Measurements from ENCODE around the gene RPTOR. TPM values are rescaled to one million over a fixed set of nuclear protein-coding genes. Genes with fewer than 3 reads are reported as not detected.

The RPTOR gene
- total RNA-seq, 1 experiment from 2014 or later: 25.1 TPM

GRCh38 chr17:80729016-80729415 is 184.4 kb downstream of the RPTOR start:
- no peaks in the 10 kb centered on the region for H3K4me1 ChIP-seq (ENCODE audit: insufficient read depth, low read length)
- Mint-ChIP-seq H3K27ac (no peak overlapping the region), H3K27me3 (ENCODE audit: low read depth) (no peaks in the 10 kb centered on the region), H3K4me1 (peaks cover 10 to 24% of the 10 kb centered on the region in 2 experiments), H3K9me3 (no peaks in the 10 kb centered on the region), H3K36me3 (ENCODE audit: insufficient read depth in 1 of 3, low read depth in 3 of 3) (peaks cover 1 to 7% (median 7%) of the 10 kb centered on the region in 3 experiments; a peak in 6 of 7 replicates), H3K4me3 (no peak overlapping the region)
- H2BK12ac ChIP-seq (ENCODE audit: insufficient read length, low read depth, low read length): no peak overlapping the region
- no peak overlapping the region for H3T11ph ChIP-seq (ENCODE audit: low read length)
- no peak overlapping the region for H2AFZ ChIP-seq (ENCODE audit: low read length)
- no peak overlapping the region for H2BK120ac ChIP-seq (ENCODE audit: low read depth, low read length, poor library complexity, severe bottlenecking)
- no CpG with 5 or more reads among the region's 7 CpGs for WGBS (ENCODE audit: extremely low coverage, insufficient read length, low lambda C conversion rate)
- H4K5ac ChIP-seq (ENCODE audit: insufficient read length, low read depth, low read length): no peak overlapping the region
- H3K23me2 ChIP-seq (ENCODE audit: insufficient read length, low read depth, low read length, poor library complexity, severe bottlenecking): no peaks in the 10 kb centered on the region
- no peak overlapping the region for H3K23ac ChIP-seq (ENCODE audit: insufficient read length, low read depth, low read length)
- no peak overlapping the region for H4K8ac ChIP-seq (replicated peaks; ENCODE audit: insufficient read length, low read depth, low read length)
- no peaks in the 10 kb centered on the region for H3K27me3 ChIP-seq (ENCODE audit: insufficient read depth, low read length)
- H3K4ac ChIP-seq (ENCODE audit: low read depth, low read length): no peak overlapping the region
- no peak overlapping the region for H2BK20ac ChIP-seq (ENCODE audit: low read depth, low read length, poor library complexity, severe bottlenecking)
- H3K56ac ChIP-seq (ENCODE audit: insufficient read length, low read depth, low read length): no peak overlapping the region
- no peak for DNase-seq
- no peaks in the 10 kb centered on the region for H3K79me2 ChIP-seq (ENCODE audit: insufficient read depth, low read length)
- H2BK15ac ChIP-seq (ENCODE audit: low read depth, low read length): no peak overlapping the region
- H2BK5ac ChIP-seq (ENCODE audit: insufficient read length, low read length): no peak overlapping the region
- no peak for TF ChIP-seq CTCF (conservative IDR thresholded peaks at IDR 0.05)
- H4K91ac ChIP-seq (ENCODE audit: insufficient read length, low read depth, low read length): no peak overlapping the region
- no peak overlapping the region for H3K9ac ChIP-seq (ENCODE audit: extremely low read depth, insufficient read length, low read length)
- H3K4me2 ChIP-seq (ENCODE audit: insufficient read depth, insufficient read length, low read length): no peak overlapping the region
- no peaks in the 10 kb centered on the region for H3K79me1 ChIP-seq (ENCODE audit: insufficient read depth, low read depth, low read length, poor library complexity, severe bottlenecking)
- no peak overlapping the region for H3K18ac ChIP-seq (ENCODE audit: insufficient read length, low read depth, low read length)
- H3K9me3 ChIP-seq (ENCODE audit: control insufficient read depth, low read depth, low read length): no peaks in the 10 kb centered on the region
- no peak overlapping the region for H3K14ac ChIP-seq (ENCODE audit: insufficient read depth, low read length)
- H4K20me1 ChIP-seq (ENCODE audit: control insufficient read depth, insufficient read depth, insufficient read length): no peaks in the 10 kb centered on the region
- no peak overlapping the region for H3K27ac ChIP-seq (ENCODE audit: insufficient read length, low read depth, low read length)
- H2AK5ac ChIP-seq (ENCODE audit: insufficient read length, low read length): no peak overlapping the region

All from H9 (cell line).